HepG2 (cell line): Measurements from ENCODE around the gene EGFR. TPM values are rescaled to one million over a fixed set of nuclear protein-coding genes. Genes with fewer than 3 reads are reported as not detected.

Source experiments
- ATAC-seq: fragments of 200-7000 bp; cut with Tn5 transposase; 3 replicates; pipeline ENCODE4 v1.9.1; 2020; ENCODE audit warnings: mild to moderate bottlenecking, moderate library complexity
- BruUV-seq: library from RNA; stranded (reverse); fragments of 400-500 nt; replicated peaks from 2 replicates; lab custom pipeline; 2021; lab: Mats Ljungman, UMichigan
- CTCF ChIA-PET: fragments of 300-600 bp; formaldehyde crosslinking; extraction: SDS; loops from one replicate; lab custom pipeline; 2021; ENCODE audit warnings: low total read pairs, inconsistent platforms, low intra/inter-chr PET ratio; lab: Yijun Ruan, JAX
- POLR2A ChIA-PET: fragments of 350-600 bp; sonication (Branson Sonifier 250); formaldehyde crosslinking; loops from one replicate; lab custom pipeline; 2020; ENCODE audit warnings: antibody characterized with exemption, inconsistent platforms; lab: Yijun Ruan, JAX
- DNase-seq: peaks from one replicate; pipeline ENCODE4 v3.0.0-alpha.2; 2015; ENCODE audit warnings: low spot score
- FAIRE-seq: peaks from 3 replicates; lab custom pipeline; 2011; peaks lifted over from hg19 to GRCh38; lab: Jason Lieb, UNC
- H2AFZ ChIP-seq: one replicate; pipeline ENCODE4 v1.6.1; 2011; ENCODE audit warnings: low read length, inconsistent platforms
- H3K27ac ChIP-seq: fragments of 300-600 bp; 3 replicates; pipeline ENCODE4 v1.8.0; 2011; ENCODE audit warnings: mixed run types, mild to moderate bottlenecking, mixed read lengths, low read length, inconsistent platforms; ENCODE audit not compliant: insufficient read depth; ENCODE audit errors: extremely low read length
- H3K27me3 ChIP-seq, 2 experiments: fragments of 200-600 bp in 1 of 2; 2 replicates in 1 of 2; 3 replicates in 1 of 2; pipeline versions ENCODE4 v1.6.0 to v1.8.0; 2011; ENCODE audit warnings: low read length in 2 of 2, mild to moderate bottlenecking in 2 of 2, moderate library complexity in 2 of 2, inconsistent platforms in 1 of 2; ENCODE audit not compliant: insufficient read depth in 2 of 2, control insufficient read depth in 1 of 2
- H3K36me3 ChIP-seq, 2 experiments: fragments of 200-600 bp in 1 of 2; replicated peaks in 1 of 2; 2 replicates in 1 of 2; 3 replicates in 1 of 2; pipeline versions ENCODE4 v1.5.1 to v1.8.0; 2011; ENCODE audit warnings: low read length in 2 of 2, inconsistent platforms in 1 of 2; ENCODE audit not compliant: insufficient read depth in 2 of 2, control insufficient read depth in 1 of 2
- H3K4me1 ChIP-seq: 2 replicates; pipeline ENCODE4 v1.5.1; 2012; ENCODE audit warnings: low read length, inconsistent platforms; ENCODE audit not compliant: insufficient read depth
- H3K4me2 ChIP-seq: 2 replicates; pipeline ENCODE4 v1.6.0; 2011; ENCODE audit warnings: low read depth, low read length, inconsistent platforms
- H3K4me3 ChIP-seq, 3 experiments: fragments of 200-600 bp in 1 of 3; sonication (generic), shearing (Covaris generic) in 1 of 3; replicated peaks in 1 of 3; 2 replicates each; pipeline ENCODE4 v1.5.1; 2011 to 2016; ENCODE audit warnings: low read length in 3 of 3, inconsistent platforms in 2 of 3, low read depth in 2 of 3, mild to moderate bottlenecking in 2 of 3, control low read depth in 1 of 3, mixed read lengths in 1 of 3; ENCODE audit not compliant: insufficient read depth in 1 of 3
- H3K79me2 ChIP-seq: one replicate; pipeline ENCODE4 v1.6.1; 2011; ENCODE audit warnings: low read length, inconsistent platforms; ENCODE audit not compliant: insufficient read depth
- H3K9ac ChIP-seq: 2 replicates; pipeline ENCODE4 v1.6.0; 2011; ENCODE audit warnings: mild to moderate bottlenecking, low read depth, low read length, inconsistent platforms; ENCODE audit not compliant: insufficient read depth
- H3K9me3 ChIP-seq: 2 replicates; pipeline ENCODE4 v1.5.1; 2012; ENCODE audit warnings: mild to moderate bottlenecking, low read length
- H4K20me1 ChIP-seq: 2 replicates; pipeline ENCODE4 v1.6.0; 2011; ENCODE audit warnings: inconsistent platforms, mild to moderate bottlenecking, low read length, moderate library complexity; ENCODE audit not compliant: insufficient read depth
- MAX ChIP-seq: IDR thresholded peaks from 2 replicates; pipeline ENCODE4 v1.6.1; 2012; ENCODE audit warnings: inconsistent platforms
- MXD3 ChIP-seq: IDR thresholded peaks from 2 replicates; pipeline ENCODE4 v1.6.1; 2016; ENCODE audit warnings: mild to moderate bottlenecking, missing biosample characterization, missing genetic modification reagents
- RXRA ChIP-seq: sonication (generic); formaldehyde crosslinking; IDR thresholded peaks from 2 replicates; pipeline ENCODE4 v1.5.1; 2020; ENCODE audit warnings: missing genetic modification reagents
- TFDP2 ChIP-seq: sonication (generic); formaldehyde crosslinking; IDR thresholded peaks from 2 replicates; pipeline ENCODE4 v1.4.0; 2020; ENCODE audit warnings: missing genetic modification reagents
- TGIF2 ChIP-seq: IDR thresholded peaks from 2 replicates; pipeline ENCODE4 v1.6.1; 2016; ENCODE audit warnings: control low read depth, missing compliant biosample characterization
- ZFP36L1 ChIP-seq: sonication (generic); formaldehyde crosslinking; IDR thresholded peaks from 2 replicates; pipeline ENCODE4 v1.8.0; 2022; ENCODE audit warnings: mild to moderate bottlenecking, missing genetic modification reagents, moderate library complexity
- ZHX1 ChIP-seq: sonication (generic); formaldehyde crosslinking; IDR thresholded peaks from 2 replicates; pipeline ENCODE4 v1.8.1; 2022; ENCODE audit warnings: low read depth, mild to moderate bottlenecking, missing genetic modification reagents
- ZMYM4 ChIP-seq: sonication (generic); formaldehyde crosslinking; IDR thresholded peaks from 2 replicates; pipeline ENCODE4 v1.8.1; 2023; ENCODE audit warnings: mild to moderate bottlenecking, missing genetic modification reagents
- ZNF564 ChIP-seq: sonication (generic); formaldehyde crosslinking; IDR thresholded peaks from 2 replicates; pipeline ENCODE4 v1.8.1; 2023; ENCODE audit warnings: mild to moderate bottlenecking, missing genetic modification reagents
- ZNF580 ChIP-seq: IDR thresholded peaks from 2 replicates; pipeline ENCODE4 v1.6.1; 2016; ENCODE audit warnings: low read depth, borderline replicate concordance
- ZNF670 ChIP-seq: sonication (generic); formaldehyde crosslinking; IDR thresholded peaks from 2 replicates; pipeline ENCODE4 v1.8.0; 2022; ENCODE audit warnings: mild to moderate bottlenecking, missing genetic modification reagents, borderline replicate concordance
- ZNF746 ChIP-seq: sonication (generic); formaldehyde crosslinking; IDR thresholded peaks from 2 replicates; pipeline ENCODE4 v1.8.0; 2022; ENCODE audit warnings: mild to moderate bottlenecking, missing genetic modification reagents
- WGBS: methylation state at CpG from one replicate; pipeline ENCODE4 v1.1.6; 2017; ENCODE audit warnings: low lambda C conversion rate; 5-methylcytosine and 5-hydroxymethylcytosine counted together
- in situ Hi-C: cut with HindIII; loops from 2 replicates; pipeline ENCODE4 v1.10.0; 2017; ENCODE audit warnings: low pct_unique_long_range_greater_than_20kb; ENCODE audit not compliant: extremely low pct_ligation_motif_present
- intact Hi-C: fragments of 100-400 bp; cut with micrococcal nuclease; formaldehyde crosslinking; loops from one replicate; pipeline ENCODE4 v1.10.0; 2022; ENCODE audit not compliant: unreplicated experiment
- polyA plus RNA-seq, 8 experiments: library from polyadenylated mRNA; depleted of rRNA in 3 of 8; stranded (reverse) in 7 of 8; unstranded in 1 of 8; fragments of >200 nt; fragmentation: Illumina TruSeq in 4 of 8; extraction: Trizol in 4 of 8; gene quantifications; 2 replicates each; pipeline versions ENCODE4 v1.2.1 to v1.2.3, GENCODE V29; 2011 to 2016; ENCODE audit warnings: low read depth in 4 of 8, missing spikeins in 1 of 8, mixed read lengths in 1 of 8; ENCODE audit not compliant: insufficient read depth in 1 of 8
- total RNA-seq, 5 experiments: library from RNA; depleted of rRNA; stranded (reverse); fragments of >200 nt; fragmentation: Illumina TruSeq; extraction: Trizol; gene quantifications; 2 replicates each; pipeline ENCODE4 v1.2.3, GENCODE V29; 2016; ENCODE audit warnings: low read depth in 1 of 5

EGFR gene
- total and polyA plus RNA-seq, 2 of the 13 experiments (the other 11 are each of a cell fraction or from before 2014, with no cell fraction given): 7.0 to 10.0 TPM

- intact Hi-C loops: loop anchor here (10.0 kb wide), 1 partner anchor 124 kb away; the partner anchor contains the start of gene EGFR
- Histone ChIP-seq H3K4me1 (peaks cover 33% of the 10 kb centered on the region), H3K9ac (no peak overlapping the region), H3K36me3 (0 out of 5 replicates have a peak, but pooled peaks cover 0 to 5% of the 10 kb centered on the region in 2 experiments), H3K79me2 (no peaks in the 10 kb centered on the region), H4K20me1 (no peaks in the 10 kb centered on the region), H3K4me3 (no peak overlapping the region), H3K27me3 (no peaks in the 10 kb centered on the region), H3K4me2 (no peak overlapping the region), H3K27ac (no peak overlapping the region), H3K9me3 (peaks cover 4% of the 10 kb centered on the region; the same call in 1 of the 2 replicates), H2AFZ (no peak overlapping the region)
- ChIA-PET POLR2A (no interaction called here), CTCF (no interaction called here)
- ATAC-seq (no peak), FAIRE-seq (no peak), DNase-seq (no peak)
- no TSS peak for BruUV-seq
- in situ Hi-C loops: no loop called here
- 82% methylated on average over 2 of the region's 2 CpGs for whole genome bisulfite sequencing
- TF ChIP-seq ZNF564: peak; percentile 97; the same call in 1 of the 2 replicates
- no peak for TF ChIP-seq ZFP36L1 (CRISPR knock-in tag)
Observed at GRCh38 chr7:55138663-55139062, 119.8 kb downstream of the EGFR start.

GRCh38 chr7:55140221-55140940, 121.6 kb downstream of the EGFR start:
- peaks cover 36% of the 10 kb centered on the region for H3K4me1 ChIP-seq
- H4K20me1 ChIP-seq: no peaks in the 10 kb centered on the region
- H3K9ac ChIP-seq: no peak overlapping the region
- FAIRE-seq: no peak
- ChIA-PET POLR2A (interaction anchor here (0.9 to 1.1 kb wide), 2 partner anchors 36 to 49 kb away, joined by 3 to 6 read pairs; no protein-coding TSS in a partner anchor), CTCF (no interaction called here)
- intact Hi-C loops: no loop called here
- no peak overlapping the region; the same call in 1 of the 2 replicates for H3K4me2 ChIP-seq
- H3K4me3 ChIP-seq: no peak overlapping the region
- no peak overlapping the region for H2AFZ ChIP-seq
- H3K9me3 ChIP-seq: peaks cover 4% of the 10 kb centered on the region; the same call in 1 of the 2 replicates
- 44% methylated on average over 8 of the region's 8 CpGs for WGBS
- H3K79me2 ChIP-seq: no peaks in the 10 kb centered on the region
- ATAC-seq: peak; percentile 39; the same call in 2 of the 3 replicates
- BruUV-seq: no TSS peak
- H3K27me3 ChIP-seq: no peaks in the 10 kb centered on the region
- 0 out of 5 replicates have a peak, but pooled peaks cover 0 to 5% of the 10 kb centered on the region in 2 experiments for H3K36me3 ChIP-seq
- in situ Hi-C loops: loop anchor here (10.0 kb wide), 1 partner anchor 114 kb away; no protein-coding TSS in a partner anchor
- no peak for DNase-seq
- H3K27ac ChIP-seq: no peak overlapping the region
- TF ChIP-seq TFDP2 (CRISPR knock-in tag): no peak
- TF ChIP-seq MAX: peak; percentile 58
- TF ChIP-seq ZHX1 (CRISPR knock-in tag): no peak
- no peak for TF ChIP-seq TGIF2 (CRISPR knock-in tag)
- TF ChIP-seq ZNF580 (CRISPR knock-in tag): no peak
- TF ChIP-seq MXD3 (CRISPR knock-in tag): no peak
- 0 out of 2 replicates have a peak, but pooled peaks have one; percentile 35 for TF ChIP-seq ZMYM4 (CRISPR knock-in tag)
- TF ChIP-seq ZNF670 (CRISPR knock-in tag): no peak
- no peak for TF ChIP-seq ZNF746 (CRISPR knock-in tag)
- TF ChIP-seq RXRA (CRISPR knock-in tag): no peak
